GM21423 (cell line): ENCODE results near the gene CCDC6.
A peak's percentile ranks its signal among the peaks of the same experiment; 100 is the strongest.
"Not testable (repeated sequence)": the region's sequence is repeated elsewhere in the genome, so short reads cannot be mapped to it uniquely, and the experiment has no call there.

Experiments used
- ATAC-seq: cut with Tn5 transposase; IDR thresholded peaks from one replicate; pipeline ENCODE4 v1.9.1; 2021; ENCODE audit warnings: mild to moderate bottlenecking, moderate library complexity; ENCODE audit not compliant: unreplicated experiment

The CCDC6 gene

DNA sequence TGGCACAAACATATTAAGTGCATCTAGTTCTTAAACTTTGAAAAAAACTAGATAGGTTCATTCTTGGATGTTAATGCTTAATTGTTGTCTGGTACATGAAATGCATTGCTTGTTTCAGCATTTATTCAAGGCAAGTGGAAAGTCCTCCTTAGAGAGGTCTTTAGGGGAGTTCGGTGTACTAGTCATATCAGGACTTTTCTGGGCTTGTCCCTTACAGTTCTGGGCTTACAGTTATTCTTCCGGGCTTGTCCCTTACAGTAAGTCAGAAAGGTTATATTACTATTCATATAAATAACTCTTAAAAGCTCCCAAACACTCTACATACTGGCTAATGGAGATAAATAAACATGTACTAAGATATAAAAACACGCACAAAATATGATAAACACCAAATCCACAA is 91.5 kb downstream of the CCDC6 start:
- no peak for ATAC-seq

DNA sequence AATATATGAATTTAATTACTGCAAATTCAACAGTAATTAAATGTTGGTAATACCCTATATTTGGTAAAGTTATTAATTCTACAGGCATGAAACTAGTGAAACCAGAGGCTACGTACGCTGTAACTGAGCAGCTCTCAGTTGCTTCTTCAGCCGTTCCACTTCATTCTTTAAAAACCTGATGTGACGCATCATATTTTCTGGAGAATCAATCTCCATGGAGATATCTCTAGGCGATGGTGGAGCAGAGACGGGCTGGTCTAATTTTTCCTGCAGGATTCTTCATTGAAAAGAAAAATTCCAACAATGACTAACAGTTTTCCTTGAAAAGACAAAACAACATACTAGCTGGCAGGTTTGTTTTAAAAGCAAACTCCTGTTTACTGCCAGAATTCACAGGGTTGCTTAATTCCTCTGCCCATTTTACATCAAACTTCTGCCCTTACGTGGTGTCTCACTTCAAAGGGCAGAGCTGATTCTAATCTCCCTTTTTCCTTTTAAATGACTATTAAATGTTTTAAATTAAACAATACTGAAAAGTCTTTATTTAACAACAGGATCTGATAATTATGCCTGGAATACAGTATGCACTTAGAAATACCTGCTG is 93.7 kb downstream of the CCDC6 start:
- no peak for ATAC-seq

DNA sequence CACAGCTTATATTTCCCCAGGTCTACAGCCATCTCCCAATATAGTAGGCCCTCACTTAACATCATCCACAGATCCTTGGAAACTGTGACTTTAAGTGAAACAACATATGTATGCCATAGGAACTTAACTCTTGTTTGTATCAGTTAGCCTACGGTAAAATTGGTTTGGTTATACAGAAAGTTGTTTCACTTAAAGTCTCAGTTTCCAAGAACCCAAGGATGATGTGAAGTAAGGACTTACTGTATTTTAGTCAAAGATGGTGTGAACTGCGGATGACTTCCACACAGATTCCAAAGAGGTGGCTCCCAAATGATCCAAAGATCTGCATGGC is 96.7 kb downstream of the CCDC6 start:
- ATAC-seq: no peak

DNA sequence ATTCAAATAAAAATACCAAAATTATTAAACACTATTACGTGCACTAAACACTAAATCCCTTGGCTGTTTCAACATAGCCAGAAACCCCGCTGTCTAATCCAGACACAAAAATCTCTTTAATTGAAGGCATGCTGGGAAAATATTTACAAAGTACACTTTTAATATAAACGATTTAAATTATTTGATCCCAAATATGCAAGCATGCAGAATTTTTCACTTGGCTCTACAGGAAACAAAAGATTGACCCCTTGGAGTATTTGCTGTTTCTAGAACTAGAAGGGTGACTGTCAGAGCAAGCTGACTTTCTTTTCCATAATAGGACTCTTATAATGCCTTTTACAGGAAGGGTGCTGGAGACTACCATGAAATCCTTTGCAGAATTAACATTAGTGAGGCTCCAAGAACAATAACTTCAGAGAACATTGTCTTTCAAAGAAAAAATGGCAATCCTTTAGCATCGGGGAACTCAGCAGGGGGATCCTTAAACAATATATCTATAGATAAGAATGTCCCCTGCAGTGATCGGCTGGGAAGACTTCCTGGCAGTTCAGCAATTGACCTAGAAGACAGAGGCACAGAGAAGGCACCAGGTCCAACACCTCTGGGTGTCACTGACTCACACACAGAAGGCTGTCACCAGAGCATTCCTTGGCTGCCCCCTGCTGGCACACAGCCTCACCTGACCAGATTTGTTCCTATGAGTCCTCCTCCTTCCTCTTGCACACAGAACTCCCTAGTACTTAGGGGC is 97.3 kb downstream of the CCDC6 start:
- ATAC-seq: peak; percentile 89

DNA sequence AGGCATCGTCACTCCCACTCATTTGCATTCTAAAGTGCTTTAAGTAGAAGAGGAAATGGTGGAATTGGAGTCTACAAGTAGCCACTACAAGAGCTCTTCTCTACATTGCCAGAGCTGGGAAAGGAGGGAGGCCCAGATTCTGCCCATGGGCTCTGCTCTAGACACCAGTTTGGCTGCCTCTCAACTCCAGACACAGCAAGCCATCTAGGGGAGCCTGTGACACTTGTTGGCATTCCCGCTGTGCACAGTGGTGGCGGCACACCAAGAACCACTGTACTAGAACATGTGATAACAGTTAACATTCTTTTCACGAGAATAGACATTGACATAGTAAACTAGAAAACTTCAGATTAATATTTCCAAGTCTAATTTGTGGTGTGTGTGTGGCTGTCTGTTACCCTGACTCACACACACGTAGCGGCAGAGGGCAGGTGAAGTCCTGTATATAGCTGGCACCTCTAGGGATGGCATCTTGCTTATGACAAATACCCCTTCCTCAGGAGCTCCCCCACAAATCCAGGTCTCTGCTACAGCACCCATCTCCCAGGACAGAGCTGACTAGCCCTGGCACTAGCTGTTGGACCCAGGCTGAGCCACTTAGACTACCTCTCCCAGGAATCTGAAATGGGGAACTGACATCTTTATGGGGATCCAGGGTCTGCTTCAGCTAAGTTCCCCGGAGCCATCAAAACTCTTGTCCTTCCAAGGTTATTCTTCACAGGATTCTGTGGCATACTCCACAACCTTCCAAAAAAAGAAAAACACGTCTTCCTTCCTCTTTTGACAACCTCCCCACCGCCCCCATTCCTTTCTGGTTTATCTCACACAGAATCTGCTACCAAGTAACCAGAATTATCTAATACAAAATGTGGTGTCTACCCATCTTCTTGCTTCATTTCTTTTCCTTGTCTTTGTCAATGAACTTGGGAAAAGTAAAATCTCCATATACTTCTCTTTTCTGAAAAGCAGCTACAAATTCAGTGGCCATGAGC is 98.4 kb downstream of the CCDC6 start:
- ATAC-seq: no peak

DNA sequence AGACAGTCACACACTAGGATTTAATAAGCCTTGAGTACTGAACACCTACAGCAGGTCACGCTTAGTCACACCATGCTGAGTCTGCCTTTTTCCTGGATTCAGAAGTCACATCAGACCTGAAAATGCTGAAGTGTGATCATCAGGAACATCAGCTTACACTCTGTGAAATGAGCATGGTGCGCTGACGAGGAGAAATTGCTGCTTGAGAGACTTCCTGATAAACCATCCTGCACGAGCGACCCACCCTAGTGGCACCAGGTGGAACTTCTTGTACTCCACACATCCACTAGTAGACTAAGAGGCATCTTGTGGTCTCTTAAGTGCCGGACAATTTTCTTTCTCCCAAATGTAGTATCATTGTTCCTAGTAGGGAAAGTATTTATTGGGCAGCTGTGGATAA is 101.3 kb downstream of the CCDC6 start:
- no peak for ATAC-seq

DNA sequence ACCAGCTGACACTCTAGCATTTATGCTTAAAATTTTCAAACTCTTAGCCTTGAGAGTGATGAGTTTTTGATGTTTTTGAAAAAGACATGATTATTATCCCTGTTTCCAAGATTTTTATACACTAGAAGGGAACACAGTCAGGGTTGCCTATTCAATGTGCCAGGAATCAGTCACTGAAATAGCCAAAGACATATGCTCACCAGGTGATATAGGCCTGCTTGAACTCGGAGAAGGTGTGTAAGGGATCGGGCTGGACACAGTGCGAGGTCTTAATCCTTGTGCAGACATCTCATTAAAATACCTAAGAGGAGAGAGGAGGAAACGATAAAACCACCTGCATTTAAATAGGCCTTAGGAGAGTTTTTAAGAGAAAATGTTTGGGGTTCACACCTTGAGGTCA is 102.1 kb downstream of the CCDC6 start:
- no peak for ATAC-seq

DNA sequence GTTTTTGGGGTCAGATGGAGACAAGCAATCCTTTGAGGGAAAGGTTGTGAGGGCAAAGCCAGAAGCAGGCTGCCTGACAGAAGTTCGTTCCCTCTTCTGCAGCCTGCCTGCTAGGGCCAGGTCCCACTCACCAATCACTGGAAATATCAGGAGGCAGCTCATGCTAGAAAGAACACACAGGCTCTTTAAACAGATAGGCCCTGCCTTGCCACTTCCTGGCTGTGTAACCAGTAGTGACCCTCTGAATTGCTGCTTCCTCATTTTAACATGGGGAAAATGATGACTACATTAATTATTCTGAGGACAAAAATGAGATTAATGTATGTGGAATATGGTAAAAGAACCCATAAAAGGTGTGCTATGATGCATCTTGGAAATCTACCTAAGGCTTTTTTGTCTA is 102.6 kb downstream of the CCDC6 start:
- ATAC-seq: no peak

DNA sequence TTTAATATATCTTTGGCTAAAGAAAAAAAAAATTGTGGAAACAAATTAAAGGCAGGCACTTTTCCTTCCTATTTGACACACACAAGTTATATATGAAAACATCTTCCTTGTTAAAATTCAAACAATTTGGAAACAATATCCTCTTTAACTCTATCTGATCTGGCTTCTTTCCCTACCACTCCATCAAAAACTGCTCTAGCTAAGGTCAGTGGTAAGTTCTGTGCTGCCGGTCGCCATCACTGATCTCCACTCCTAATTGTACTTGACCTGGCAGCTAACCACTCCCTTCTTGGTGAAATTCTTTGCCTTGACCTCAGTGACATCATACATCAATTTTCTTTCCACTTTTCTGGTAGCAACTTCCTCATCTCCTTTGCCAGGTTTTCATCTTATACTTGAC is 105.2 kb downstream of the CCDC6 start:
- ATAC-seq: no peak

DNA sequence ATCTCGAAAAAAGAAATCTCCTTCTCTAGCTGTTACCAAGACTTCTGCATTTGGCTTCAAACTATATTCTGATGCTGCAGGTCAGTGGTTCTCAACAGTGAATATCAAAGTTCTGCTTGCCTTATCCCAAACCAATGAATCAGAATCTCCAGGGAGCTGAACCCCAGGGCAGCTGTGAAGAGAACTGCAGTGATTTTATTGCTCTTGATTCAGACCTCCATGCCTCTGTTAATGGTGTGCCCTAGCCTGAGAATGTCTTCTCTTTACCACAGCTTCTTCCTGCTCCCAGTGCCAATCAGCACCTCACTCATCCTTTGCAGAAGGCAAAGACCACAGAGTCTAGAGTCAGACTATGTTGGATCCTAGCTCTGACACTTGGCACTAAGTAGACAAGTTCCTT is 106.9 kb downstream of the CCDC6 start:
- ATAC-seq: no peak

DNA sequence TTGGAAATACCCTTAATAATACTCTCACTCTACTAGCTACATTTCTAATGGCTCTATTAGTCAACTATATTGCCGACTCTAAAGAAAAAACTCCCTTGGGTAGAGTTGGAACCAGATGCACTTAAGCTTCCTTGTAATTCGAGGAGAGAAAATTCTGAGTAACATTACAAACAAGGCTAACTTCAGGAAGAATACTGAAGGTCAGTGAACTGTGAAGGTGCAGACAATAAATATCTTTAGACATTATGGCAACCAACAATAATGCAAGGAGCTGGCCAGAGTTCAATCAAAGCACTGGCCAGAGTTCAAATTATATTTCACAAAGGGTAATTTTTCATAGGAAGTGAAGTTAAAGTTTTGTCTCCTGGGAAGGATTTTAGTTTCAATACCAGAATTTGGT is 112.4 kb downstream of the CCDC6 start:
- ATAC-seq: no peak

DNA sequence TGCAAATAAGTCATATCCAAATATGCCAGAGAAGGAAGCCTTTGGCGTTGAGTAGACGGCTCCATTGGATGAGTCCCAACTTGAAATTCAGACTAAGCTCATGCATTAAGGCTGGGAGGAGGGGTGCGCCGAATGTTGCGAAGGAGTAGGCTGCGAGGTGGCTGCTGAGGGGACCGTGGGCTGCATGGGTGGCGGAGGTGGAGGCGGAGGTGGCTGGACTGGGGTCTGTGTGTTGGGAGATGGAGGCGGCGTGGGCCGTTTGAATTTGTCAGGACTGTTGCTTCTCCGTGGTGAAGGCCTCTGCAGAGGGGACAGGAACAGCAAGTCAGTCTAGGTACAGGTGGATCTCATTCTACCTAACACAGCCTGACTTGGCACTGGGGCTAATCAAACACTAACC is 113.5 kb downstream of the CCDC6 start:
- no peak for ATAC-seq

DNA sequence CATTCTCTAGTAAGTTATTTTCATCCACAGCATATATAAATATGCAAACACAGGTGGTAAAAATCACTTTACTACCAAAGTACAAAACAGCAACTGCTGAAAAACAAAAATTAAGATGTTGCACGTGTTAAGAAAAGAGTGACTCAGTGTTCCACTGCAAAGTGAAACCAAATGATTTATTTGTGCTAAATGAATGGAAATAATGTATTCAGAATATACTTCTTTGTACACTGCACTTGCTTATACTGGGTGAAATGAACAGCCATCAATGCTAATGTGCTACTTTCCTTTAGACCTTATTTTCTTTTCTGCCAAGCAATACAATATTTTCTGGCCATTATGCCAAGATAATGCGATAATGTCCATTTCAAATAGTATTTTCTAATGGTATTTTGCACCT is 114.8 kb downstream of the CCDC6 start:
- ATAC-seq: no peak

DNA sequence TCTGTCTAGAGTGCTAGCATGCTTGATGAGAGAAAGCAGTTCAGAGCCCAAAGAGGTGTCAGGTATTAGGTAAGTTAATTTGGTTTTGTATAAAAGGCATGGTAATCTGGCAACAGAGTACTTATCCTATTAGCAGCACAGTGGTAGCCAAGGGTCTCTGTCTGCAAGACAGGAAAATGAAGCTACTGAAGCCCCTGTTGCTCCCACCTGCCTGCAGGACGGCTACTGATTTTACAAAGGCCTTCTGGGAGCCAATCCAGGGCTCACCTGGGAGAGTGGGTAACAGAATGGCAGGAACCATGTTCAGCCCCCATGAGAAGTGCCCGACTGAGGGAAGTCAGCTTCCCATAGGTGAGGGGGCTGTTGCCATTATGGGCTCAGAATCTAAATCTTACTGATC is 116.3 kb downstream of the CCDC6 start:
- not testable (repeated sequence) for ATAC-seq

DNA sequence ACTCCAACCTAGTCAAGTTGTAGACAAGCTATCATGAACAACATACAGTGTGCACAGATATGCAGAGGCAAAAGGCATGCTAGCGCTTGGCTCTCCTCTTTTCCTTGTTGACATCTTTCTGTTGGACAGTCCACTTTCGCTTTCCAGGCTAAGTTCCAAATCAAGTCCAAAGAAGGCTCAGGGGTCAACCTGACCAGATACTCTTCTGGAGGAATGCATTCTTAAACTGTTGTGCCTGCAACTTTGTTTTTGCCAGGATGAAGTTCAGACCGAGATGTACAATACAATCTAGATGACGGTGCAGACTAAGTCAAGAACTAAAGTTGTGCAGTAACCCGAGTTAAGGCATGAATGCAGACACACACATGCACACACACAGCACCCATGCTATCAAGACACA is 117.4 kb downstream of the CCDC6 start:
- not testable (repeated sequence) for ATAC-seq

DNA sequence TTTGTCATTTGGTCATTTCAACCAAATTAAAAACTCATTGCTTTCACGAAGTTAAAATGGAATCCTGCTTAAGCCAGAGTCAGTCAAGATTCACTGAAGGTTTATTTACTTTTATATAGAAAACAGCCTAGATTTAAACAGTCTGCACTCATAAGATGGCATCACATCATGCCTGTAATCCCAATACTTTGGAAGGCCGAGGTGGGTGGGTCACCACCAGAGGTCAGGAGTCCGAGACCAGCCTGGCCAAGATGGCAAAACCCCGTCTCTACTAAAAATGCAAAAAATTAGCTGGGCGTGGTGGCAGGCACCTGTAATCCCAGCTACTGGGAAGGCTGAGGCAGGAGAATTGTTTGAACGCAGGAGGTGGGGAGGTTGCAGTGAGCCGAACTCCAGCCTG is 119.3 kb downstream of the CCDC6 start:
- ATAC-seq: not testable (repeated sequence)

DNA sequence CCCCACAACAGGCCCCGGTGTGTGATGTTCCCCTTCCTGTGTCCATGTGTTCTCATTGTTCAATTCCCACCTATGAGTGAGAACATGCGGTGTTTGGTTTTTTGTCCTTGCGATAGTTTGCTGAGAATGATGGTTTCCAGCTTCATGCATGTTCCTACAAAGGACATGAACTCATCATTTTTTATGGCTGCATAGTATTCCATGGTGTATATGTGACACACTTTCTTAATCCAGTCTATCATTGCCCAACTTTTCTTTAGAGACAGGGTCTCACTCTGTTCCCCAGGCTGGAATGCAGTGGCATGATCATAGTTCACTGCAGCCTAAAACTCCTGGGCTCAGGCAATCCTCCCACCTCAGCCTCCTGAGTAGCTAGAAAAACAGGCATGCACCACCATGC is 120.9 kb downstream of the CCDC6 start:
- not testable (repeated sequence) for ATAC-seq

DNA sequence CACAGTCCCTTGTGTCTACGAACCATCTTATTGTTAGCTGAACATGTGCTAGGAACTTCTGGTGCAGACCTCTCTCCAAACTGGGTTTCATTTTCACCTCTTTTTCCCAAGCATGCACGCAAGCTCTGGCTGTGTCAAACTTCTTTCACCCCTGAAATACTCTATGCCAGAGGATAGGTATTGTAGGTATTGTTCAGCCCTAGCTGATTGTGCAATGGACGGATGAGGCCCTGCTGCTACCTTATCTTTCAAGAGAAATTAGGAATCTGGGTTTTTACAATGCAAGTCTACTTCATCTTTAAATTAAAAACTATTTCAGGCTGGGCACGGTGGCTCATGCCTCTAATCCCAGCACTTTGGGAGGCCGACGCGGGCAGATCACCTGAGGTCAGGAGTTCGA is 124.8 kb downstream of the CCDC6 start:
- no peak for ATAC-seq

DNA sequence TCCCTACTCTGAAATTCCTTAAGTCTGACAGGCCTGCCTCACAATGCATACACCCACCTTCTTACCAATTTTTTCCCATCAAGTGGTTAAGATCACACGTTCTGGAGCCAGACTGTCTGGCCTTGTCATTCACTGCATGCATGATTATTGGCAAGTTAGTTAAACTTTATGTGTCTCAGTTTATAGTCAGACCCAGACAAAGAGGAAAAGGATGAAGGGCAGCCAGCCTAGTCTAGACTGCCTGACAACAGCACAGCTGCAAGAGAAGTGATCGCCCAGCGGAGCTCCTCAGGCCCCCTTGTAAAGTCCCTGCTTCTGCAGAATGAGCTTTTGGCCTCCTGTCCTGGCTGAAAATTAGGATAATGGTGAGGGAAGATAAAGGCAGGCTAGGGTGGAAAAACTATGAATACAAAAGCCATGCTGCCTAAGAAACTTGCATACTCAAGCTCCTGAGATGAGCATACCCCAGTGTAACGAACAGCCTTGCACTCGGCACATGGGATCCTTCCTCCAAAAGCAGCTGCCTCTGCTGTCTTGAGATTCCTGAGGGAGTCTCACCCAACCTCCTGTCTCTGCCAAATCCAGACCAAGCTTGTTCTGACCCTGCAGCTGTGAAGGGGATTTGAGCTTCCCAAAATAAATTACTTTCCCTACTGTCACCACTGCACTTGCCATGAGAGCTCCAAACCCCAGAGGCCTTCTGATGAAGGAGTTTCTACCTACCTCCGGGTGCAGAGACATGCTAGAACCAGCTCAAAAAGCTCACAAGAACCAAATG is 126.4 kb downstream of the CCDC6 start:
- ATAC-seq: no peak

DNA sequence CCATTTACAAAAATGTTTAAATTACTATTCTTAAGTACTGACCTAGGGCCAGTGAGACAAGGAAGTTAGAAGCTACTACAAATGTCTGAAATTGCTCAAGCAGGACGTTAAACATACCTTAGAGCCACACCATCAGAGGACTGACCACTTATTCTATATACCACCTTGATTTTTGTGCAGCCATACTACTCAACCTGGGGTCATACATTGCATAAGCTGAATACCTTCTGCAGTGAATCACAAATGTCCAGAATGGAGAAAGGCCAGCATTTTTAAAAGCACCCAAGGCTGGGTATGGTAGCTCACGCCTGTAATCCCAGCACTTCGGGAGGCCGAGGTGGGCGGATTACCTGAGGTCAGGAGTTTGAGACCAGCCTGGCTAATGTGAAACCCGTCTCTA is 131.9 kb downstream of the CCDC6 start:
- ATAC-seq: no peak

DNA sequence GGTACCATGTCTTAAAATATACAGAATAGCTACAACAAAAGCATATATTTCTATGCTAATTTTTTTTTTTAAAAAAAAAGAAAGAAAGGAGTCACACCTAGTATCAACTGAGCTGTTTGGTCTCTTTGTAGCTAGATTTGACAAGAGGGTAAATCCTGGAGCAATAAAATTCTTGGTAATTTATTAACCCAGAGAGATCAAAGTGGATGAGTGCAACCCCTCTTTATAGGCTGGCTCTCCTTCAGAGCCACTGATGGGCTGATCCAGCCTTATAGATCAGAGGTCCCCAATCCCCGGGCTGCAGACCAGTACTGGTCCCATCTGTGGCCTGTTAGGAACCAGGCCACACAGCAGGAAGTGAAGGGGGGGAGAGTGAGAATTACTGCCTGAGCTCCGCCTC is 133.3 kb downstream of the CCDC6 start:
- ATAC-seq: no peak
